Uterus (tissue), 2 donors: ENCODE results near the gene RNF32.

Source experiments
- POLR2A ChIP-seq, 2 donors: fragments of 450-650 bp; IDR thresholded peaks; one replicate each; pipeline ENCODE4 v1.6.1; 2016; ENCODE audit warnings: antibody characterized with exemption in 2 of 2, mild to moderate bottlenecking in 1 of 2, moderate library complexity in 1 of 2
- TF ChIP-seq, protein P1 (sequence below), 4 experiments: fragments of 200-600 bp in 2 of 4; fragments of 450-650 bp in 2 of 4; sonication (generic) in 2 of 4; IDR thresholded peaks; one replicate each; pipeline ENCODE4 v1.5.1; 2016 to 2019; ENCODE audit warnings: antibody characterized with exemption in 4 of 4, mild to moderate bottlenecking in 2 of 4, moderate library complexity in 1 of 4

- TF ChIP-seq, protein P1, sequence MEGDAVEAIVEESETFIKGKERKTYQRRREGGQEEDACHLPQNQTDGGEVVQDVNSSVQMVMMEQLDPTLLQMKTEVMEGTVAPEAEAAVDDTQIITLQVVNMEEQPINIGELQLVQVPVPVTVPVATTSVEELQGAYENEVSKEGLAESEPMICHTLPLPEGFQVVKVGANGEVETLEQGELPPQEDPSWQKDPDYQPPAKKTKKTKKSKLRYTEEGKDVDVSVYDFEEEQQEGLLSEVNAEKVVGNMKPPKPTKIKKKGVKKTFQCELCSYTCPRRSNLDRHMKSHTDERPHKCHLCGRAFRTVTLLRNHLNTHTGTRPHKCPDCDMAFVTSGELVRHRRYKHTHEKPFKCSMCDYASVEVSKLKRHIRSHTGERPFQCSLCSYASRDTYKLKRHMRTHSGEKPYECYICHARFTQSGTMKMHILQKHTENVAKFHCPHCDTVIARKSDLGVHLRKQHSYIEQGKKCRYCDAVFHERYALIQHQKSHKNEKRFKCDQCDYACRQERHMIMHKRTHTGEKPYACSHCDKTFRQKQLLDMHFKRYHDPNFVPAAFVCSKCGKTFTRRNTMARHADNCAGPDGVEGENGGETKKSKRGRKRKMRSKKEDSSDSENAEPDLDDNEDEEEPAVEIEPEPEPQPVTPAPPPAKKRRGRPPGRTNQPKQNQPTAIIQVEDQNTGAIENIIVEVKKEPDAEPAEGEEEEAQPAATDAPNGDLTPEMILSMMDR (IDR thresholded peaks at IDR 0.05): no peak
- no peak for TF ChIP-seq POLR2A (IDR thresholded peaks at IDR 0.05)
Measured at GRCh38 chr7:156608173-156608478, 32.4 kb upstream of the RNF32 start.
